COLO829 (cell line): ENCODE data around the gene SPIN2B.
"Not testable (repeated sequence)": the region's sequence is repeated elsewhere in the genome, so short reads cannot be mapped to it uniquely, and the experiment has no call there.

Experiments used
- DNase-seq: peaks from one replicate; pipeline ENCODE4 v3.0.0; 2012; ENCODE audit warnings: low spot score

The SPIN2B gene

DNA sequence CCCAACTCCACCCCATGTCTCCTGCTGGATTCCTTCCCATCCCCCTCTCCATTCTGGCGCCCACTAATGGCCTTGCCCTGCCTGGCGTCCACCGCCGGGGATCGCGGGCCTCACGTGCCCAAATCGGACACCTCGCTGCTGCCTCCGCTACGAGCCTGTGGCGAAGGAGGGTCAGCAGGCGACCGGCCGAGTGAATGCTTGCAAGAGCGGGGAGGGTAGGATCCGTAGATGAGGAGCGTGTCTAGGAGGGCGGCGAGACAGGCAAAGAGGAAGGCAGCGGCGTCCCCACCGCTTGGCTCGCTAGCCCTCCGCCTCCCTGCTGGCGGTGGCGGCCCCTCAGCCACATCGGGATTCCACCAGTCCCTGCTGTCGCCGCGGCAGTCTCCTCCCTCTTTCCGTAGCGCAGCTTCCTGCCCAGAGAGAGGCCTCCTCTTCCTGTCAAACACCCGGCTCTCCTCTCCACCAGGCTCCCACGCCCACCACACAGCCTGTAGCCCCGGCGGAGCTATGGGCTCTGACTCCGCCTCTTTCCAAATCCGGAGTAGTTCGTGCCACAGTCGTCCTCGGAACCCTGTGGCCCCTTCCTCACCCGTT, at the start of gene SPIN2B:
Gene SPIN2B (minus strand): TSS at position 387 of the 594 bp plus-strand sequence.
- DNase-seq = peak; percentile 89

DNA sequence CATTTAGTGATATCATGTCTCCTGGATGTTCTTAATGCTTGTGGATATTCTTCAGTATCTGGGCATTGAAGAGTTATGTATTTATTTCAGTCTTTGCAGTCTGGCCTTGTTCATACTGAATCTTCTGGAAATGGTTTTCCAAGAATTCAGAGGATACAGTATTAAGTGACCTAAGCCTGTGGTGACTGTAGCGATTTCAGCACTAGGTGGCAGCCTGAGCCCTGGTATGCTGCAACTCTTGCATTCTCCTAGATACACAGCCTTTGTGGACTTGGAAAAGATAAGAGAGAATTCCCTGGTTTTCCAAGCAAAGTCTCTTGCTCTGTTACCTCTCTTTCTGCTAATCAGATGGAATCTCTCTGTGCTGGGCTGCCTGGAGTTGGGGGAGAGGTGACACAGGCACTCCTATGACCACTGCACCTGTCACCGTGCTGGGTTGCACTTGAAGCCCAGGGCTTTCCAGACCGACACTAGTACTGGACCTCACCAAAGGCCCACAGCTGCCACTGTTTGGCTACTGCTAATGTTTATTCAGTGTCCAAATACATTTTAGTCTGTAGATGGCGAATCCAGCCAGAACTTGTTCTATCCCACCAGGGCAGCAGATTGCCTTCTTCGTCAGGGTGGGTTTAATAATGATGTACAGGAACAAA, 35.2 kb upstream of the SPIN2B start:
- DNase-seq = peak; percentile 17

- DNase-seq = no peak
These were observed 33.8 kb upstream of the SPIN2B start for GRCh38 chrX:57155171-57155570.

DNA sequence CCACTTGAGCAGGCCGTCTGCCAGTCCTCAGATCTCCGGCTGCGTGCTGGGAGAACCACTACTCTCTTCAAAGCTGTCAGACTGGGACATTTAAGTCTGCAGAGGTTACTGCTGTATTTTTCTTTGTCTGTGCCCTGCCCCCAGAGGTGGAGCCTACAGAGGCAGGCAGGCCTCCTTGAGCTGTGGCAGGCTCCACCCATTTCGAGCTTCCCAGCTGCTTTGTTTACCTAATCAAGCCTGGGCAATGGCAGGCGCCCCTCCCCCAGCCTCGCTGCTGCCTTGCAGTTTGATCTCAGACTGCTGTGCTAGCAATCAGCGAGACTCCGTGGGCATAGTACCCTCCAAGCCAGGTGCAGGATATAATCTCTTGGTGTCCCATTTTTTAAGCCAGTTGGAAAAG, 30.9 kb upstream of the SPIN2B start:
- DNase-seq = not testable (repeated sequence)

DNA sequence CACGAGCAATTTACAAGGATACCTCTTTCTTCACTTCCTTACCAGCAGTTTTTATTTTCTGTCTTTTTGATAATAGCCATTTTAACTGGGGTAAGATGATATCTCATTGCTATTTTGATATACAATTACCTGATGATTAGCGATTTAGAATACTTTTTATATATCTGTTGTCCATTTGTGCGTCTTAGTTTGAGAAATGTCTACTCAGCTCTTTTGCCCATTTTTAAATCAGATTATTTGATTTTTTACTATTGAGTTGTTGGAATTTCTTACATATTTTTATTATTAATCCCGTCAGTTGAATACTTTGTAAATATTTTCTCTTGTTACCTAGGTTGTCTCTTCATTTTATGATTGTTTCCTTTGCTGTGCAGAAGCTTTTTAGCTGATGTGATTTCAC, 17.3 kb upstream of the SPIN2B start:
- DNase-seq = no peak

- no peak for DNase-seq
These were observed 16.2 kb upstream of the SPIN2B start for GRCh38 chrX:57137501-57137900.

DNA sequence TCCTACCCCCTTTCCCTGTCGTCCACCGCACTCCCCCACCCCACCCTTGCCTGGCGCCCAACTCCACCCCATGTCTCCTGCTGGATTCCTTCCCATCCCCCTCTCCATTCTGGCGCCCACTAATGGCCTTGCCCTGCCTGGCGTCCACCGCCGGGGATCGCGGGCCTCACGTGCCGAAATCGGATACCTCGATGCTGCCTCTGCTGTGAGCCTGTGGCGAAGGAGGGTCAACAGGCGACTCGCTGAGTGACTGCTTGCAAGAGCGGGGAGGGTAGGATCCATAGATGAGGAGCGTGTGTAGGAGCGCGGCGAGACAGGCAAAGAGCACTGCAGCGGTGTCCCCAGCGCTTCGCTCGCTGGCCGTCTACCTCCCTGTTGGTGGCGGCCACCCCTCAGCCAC, 15.7 kb upstream of the SPIN2B start, which contains the start of gene SPIN2A:
Gene SPIN2A (minus strand): TSS at position 325 of the 400 bp plus-strand sequence. CDS start 800 bp downstream, outside the sequence.
- not testable (repeated sequence) for DNase-seq

GRCh38 chrX:57136589-57136988, 15.2 kb upstream of the SPIN2B start:
- DNase-seq = not testable (repeated sequence)

DNA sequence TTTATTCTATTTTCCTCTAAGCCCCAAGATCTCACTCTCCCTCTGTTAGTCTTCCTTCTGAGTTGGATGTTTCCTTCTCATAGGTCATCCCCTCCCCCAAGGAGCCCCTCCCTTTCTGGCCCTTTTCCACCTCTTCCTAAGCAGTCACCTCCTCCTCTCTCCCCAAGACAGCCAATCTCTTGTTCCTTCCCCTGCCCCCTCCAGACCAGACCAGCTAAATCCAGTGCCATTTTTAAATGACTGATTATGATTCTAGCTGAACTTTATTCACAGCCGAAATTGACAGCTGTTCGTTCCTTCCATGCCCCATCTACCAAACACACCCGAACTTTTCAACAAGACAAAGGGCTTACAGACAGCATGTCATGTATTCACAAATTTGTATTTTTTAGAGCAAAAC, 13.9 kb upstream of the SPIN2B start:
- DNase-seq = no peak

DNA sequence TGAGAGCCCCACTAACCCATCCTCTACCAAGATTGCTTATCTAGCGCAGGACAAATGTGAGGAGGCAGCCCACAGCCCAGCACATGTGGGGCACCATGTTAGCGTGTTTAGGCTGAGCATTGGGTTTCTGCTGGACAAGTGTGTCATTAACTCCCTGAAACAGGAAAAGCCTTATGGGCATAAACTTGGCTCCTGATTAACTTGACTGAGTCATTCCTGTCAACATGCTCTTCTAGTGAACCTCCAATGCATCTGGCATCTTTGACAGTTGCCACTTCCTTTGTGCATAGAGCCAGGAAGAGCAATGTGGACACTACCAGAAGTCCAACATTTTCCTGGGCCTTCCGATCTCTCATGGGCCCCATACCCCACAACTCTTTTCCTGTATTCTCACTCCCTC, 13.4 kb upstream of the SPIN2B start:
- DNase-seq = no peak

- DNase-seq = no peak
These were observed 12.4 kb upstream of the SPIN2B start for GRCh38 chrX:57133706-57134105.

- DNase-seq = not testable (repeated sequence)
These were observed 11.9 kb upstream of the SPIN2B start for GRCh38 chrX:57133284-57133683.

DNA sequence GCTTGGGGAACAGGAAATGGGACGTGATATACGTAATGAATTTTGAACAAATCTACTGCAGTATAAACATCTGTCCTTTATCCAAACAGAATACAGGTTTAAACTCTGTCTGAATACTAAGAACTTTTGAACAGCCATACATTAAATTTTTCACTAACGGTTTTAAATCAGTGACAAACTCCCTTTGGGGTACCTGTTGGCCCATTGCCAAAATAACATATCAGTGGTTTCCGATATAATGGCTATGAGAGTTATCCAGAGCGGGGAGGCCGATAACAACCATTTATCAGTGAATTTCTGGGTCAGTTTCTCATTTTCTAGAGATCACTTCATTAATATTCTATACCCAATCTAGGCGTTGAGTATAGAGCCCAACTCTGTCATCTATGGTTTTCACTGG, 10.7 kb upstream of the SPIN2B start:
- DNase-seq = no peak

DNA sequence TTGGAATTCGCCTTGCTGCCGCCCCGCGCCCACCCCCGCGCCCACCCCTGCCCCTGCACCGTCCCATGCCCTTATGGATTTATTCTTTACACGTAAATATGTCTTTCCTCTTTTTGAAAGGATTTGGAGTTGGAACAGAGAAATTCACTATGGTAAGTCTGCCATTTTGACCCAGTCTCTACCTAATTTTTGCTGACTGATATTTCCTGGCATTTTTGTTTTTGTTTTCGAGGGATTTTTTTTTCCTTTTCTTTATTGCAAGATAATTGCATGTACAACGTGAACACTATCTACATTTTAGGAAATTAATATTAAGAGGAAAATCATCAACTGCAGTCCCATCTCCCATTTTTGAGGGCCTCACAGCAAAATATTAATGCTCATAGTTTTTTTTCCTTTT, 468 bp upstream of the SPIN2B start:
- DNase-seq = peak; percentile 8

GRCh38 chrX:57120619-57121161, 658 bp downstream of the SPIN2B start:
- not testable (repeated sequence) for DNase-seq

DNA sequence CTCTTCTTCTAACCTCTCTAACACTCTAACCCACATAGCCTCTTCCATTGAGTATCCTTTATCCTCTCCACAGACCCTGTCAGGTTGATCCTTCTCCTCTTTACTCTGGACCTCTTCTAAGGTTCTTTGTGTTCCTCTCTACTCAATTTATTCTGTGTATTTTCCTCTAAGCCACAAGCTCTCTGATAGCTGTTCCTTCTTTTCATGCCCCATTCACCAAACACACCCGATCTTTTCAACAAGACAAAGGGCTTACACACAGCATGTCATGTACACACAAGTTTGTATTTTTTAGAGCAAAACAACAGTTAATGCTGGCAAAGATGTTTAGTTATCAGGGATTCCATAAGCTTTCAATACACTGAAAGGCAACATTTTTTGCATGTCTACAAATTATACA, 1.9 kb downstream of the SPIN2B start:
- DNase-seq = no peak

DNA sequence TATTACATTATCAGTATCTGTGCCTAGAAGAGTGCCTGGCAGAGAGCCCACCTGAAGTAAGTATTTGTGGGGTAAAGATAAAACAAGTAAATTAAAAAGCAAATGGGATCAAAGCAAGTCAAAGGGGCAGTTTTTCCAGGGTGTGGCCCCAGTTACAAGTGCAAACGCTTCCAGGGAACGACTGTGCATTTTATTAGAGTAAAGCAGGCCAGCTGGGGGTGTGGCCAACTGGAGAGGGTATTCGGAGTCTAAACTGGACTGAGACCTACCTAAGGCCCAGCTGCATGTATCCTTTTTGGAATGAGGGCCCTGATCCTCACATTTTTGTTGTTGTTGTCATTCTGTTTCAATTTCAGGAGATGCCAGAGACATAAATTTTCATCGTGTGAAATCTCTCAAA, 3.8 kb downstream of the SPIN2B start:
- not testable (repeated sequence) for DNase-seq

DNA sequence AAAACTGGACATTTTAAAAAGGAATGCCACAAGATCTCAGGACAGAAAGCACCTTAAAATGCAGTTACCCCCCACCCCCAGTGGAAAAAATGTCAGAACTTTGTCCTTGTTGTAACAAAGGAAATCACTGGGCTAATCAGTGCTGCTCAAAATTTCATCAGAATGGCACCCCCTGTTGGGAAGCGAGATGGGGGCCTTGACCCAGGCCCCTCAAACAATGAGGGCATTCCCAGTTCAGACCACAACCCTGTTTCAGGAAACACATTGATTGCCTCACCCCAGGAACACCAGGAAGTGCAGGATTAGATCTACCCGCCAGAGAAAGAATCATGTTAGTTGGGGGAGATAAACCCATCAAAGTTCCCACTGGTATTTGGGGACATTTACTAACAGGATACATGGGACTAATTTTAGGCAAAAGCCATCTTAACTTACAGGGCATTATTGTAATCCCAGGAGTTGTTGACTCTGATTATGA, 16.4 kb downstream of the SPIN2B start:
- no peak for DNase-seq

DNA sequence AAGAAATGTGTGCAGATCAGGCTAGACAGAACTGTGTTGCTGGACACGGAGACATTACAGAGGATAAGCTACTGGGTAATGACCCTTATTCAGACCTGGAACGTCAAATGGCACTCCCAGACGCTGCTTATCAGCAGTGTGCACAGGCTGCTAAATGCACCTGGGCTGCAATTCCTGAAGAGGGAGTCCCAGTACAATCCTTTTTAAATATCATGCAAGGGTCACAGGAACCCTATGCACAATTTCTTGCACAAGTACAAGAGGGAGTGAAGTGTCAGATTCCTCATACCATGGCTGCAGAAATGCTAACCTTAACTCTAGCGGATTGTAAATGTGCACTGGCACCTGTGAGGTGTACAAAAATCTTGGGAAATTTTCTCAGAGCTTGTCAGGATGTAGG, 16.9 kb downstream of the SPIN2B start:
- DNase-seq = no peak

- DNase-seq = no peak
These were observed 17.9 kb downstream of the SPIN2B start for GRCh38 chrX:57103489-57103888.

GRCh38 chrX:57102918-57103317, 18.4 kb downstream of the SPIN2B start:
- DNase-seq = not testable (repeated sequence)

- no peak for DNase-seq
These were observed 38.2 kb downstream of the SPIN2B start for GRCh38 chrX:57083143-57083542.

DNA sequence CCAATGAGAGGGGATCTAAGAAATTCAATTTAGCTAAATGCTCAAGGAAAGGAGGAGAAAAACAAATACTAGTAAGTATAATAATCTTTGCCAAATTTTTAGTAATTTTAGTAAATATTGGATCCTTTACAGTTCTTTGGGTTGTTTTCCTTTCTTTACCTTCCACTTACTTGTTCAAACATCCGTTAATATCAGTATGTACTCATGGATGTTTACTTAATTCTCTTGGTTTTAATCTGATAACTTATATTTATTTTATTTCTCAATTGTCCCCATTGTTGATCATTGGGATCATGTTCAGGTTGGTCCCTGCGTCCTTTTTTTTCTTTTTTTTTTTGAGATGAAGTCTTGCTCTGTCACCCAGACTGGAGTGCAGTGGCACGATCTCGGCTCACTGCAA, 46.9 kb downstream of the SPIN2B start:
- DNase-seq = no peak
